Stimulated activated CD8-positive, alpha-beta memory T cell treated with anti-CD3 and anti-CD28 coated beads, Interleukin-2, amount 100 ng/mL, for 1 hour (primary cell): ENCODE measurements around the gene WDR20.

Experiments used
- DNase-seq, 2 donors: peaks; one replicate each; pipeline ENCODE4 v3.0.0-alpha.2; 2020; ENCODE audit warnings: low read depth in 2 of 2

WDR20 gene

DNA sequence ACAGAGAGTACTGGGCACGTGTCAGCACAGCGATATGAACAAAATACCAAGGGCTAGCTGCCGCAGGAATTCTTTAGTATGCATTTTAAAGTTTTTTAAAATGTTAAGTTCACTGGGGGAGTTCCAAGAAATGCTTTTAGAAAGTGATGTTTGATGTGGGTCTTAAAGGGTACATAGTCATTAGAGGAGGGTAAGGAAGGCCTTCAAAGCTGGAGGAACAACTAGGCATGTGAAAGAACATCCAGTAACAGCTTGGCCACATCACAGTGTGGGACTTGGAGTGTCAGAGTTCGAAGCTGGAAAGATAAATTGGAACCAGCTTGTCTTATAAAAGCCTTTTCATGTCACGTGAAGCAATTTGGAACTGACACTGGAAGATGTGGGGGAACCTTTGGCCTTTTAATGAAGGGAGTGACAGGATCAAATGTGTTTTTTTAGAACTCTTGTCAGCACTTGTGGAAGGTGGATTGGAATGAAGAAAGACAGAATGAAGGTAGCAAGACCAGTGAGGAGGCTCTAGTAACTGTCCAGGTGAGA, 57.7 kb downstream of the WDR20 start:
- no peak for DNase-seq

DNA sequence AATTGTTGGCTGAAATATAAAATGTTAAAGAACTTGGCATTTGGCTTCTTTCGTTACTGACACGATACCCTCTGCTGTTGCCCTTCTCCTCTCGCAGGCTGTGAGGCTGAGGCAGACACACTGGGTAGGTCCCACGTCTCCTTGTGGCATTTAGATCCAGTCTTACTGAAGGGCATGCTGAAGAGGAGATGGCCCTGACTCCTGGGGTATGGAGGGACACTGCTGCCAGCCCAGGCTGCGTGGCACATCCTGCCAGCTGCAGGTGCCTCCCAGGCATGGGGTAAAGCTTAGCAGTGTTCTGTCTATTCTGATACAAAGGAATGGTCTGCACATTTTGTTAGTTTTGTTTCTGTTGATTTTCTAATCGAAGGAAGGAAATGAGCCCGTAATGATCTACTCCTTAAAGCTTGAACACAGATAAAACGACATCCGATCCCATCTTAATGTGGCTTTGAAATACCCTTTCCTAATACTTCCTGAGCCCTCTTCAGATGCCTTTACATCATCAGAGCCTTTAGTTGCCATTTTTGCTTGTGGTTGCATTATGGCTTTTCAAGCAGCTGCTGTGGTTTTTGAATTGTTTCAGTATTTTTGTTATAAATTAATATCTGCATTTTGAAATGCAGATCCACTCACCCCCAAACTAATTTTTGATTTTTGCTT, 61.1 kb downstream of the WDR20 start:
- no peak for DNase-seq

DNA sequence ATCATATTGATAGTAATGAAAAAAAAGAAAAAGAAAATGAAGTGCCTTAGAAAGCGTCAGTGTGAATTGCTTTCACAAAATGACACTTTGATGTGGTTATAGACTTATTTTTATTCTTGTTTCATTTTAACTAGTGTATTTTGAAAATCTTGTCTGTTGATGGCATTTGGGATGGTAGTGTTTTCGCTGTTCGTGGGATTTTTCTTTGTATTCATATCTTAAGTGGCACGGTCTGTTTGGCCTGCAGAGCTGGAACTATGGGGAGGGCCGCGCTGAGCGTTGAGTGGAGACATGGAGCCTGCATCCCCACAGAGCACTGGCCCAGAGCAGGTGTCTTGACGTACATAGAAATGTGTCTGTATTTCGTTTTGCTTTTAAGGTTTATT, 61.6 kb downstream of the WDR20 start:
- no peak for DNase-seq

DNA sequence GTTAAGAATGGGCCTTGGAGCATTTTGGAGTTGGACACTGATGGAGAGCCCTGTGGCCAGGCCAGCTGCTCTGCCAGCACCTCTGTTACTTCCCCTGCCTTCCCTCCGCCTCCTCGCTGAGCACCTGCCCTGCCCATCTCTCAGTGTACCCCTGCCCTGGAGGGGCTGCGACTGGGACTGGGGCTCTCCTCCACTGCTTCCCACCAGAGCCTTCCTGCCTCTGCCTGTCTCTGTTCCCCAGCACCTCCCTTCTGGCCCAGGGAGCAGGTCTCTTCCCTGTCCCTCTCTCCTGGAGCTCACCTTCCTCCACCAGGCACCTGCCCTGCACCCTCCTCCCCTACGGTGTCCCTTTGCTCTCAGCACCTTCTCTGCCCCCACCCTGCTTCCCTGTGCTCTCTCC, 62.1 kb downstream of the WDR20 start:
- no peak for DNase-seq

DNA sequence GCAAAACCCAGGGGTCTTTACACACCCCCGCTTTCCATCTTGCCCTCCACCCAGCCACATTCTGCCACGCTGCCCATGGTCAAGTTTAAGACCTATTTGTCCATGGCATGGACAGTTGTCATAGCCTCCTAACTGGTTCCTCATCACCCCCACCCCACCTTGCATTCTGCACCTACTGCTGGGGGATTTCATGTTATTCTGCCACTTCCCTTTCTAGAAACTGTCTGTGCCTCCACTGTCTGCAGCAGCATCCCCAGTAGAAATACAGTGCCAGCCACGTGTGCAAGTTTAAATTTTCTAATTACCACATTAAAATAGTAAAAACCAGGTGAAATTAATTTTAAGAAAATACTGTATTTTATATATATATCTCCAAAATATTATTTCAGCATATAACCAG, 63.2 kb downstream of the WDR20 start:
- DNase-seq = no peak

DNA sequence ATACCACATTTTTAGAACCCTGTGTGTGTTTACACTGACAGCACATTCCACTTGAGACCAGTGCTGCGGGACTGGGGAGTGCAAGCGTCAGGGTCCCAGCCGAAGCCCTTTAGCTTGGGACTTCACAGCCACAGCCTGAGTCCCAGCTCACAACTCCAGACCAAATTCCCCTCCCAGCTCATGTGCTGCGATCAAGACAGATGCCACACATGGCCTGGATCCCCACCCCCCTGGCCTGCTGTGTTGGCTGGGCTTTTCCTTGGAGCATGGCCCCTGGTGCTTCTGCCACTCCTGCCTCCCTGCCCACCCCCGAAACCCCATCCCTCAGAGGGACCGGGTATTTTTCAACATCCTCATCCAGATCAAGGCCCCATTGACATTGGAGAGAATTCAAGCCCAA, 63.7 kb downstream of the WDR20 start:
- no peak for DNase-seq

DNA sequence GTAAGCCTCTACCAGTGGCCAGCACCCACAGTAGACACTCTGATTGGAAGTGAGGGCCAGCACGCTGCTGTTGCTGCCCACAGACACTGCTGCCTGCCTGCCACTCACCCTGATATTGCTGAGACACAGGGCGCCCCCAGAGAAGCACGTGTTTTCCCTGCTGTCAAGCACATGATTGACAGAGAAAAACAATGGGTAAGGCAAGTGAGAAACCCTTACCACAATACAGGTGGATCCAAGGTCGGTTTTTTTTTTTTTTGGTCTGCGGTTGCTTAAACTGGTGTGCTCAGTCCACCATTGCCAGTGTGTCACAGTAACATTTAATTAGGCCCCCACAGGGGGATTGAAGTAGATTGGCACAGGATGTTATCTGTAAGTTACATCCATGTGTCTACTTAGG, 65.9 kb downstream of the WDR20 start:
- DNase-seq = no peak

DNA sequence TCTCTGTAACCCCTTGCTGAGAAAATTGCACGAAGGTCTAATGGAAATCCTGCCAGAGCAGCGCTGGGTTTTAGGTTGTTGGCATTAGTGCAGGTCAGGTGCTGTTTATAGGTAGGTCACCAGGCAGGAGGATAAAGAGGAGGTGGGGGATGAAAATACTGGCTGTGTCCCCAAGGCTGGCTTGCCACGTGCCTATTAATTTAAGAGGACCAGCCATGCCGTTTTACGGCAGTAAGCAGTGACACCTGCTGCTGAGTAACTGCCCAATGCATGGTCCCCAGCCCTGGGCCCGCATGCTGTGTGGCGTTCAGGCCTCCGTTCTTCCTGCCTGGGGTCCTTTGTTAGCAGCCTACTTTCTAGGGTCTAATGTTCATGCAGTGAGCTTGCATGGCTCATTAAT, 67.2 kb downstream of the WDR20 start:
- DNase-seq = no peak

DNA sequence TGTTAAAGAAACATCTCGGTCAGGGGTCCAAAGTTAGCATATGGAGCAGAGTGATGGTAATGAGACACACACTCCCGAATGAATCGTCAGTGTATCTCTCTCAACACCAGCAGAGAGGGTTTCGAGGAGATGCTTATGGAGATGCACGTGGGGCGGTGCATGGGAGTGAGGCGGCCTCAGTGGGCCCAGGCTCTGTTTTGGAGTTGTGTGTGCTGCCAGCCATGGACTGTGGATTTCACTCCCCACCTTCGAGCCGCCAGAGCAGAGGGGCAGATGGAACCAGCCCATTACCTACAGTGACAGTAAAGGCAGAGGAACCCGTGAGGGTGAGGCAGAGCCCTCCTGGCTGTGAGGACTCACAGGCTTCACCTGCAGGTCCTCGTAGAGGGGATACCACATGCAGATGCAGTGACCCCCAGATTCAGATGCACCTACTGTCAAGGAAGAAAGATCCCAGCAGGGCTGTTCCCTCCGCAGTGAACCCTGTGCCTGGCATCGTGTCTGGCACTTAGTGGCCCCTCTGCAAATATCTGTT, 68.2 kb downstream of the WDR20 start:
- DNase-seq = no peak

DNA sequence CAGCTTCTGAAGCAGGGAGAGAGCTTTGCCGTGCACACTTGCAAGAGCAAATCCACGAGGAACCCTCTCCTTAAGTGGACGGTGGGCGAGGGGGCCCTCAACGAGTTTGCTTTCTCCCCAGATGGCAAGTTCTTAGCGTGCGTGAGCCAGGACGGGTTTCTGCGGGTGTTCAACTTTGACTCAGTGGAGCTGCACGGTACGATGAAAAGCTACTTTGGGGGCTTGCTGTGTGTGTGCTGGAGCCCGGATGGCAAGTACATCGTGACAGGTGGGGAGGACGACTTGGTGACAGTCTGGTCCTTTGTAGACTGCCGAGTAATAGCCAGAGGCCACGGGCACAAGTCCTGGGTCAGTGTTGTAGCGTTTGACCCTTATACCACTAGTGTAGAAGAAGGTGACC, 69.0 kb downstream of the WDR20 start:
- no peak for DNase-seq

DNA sequence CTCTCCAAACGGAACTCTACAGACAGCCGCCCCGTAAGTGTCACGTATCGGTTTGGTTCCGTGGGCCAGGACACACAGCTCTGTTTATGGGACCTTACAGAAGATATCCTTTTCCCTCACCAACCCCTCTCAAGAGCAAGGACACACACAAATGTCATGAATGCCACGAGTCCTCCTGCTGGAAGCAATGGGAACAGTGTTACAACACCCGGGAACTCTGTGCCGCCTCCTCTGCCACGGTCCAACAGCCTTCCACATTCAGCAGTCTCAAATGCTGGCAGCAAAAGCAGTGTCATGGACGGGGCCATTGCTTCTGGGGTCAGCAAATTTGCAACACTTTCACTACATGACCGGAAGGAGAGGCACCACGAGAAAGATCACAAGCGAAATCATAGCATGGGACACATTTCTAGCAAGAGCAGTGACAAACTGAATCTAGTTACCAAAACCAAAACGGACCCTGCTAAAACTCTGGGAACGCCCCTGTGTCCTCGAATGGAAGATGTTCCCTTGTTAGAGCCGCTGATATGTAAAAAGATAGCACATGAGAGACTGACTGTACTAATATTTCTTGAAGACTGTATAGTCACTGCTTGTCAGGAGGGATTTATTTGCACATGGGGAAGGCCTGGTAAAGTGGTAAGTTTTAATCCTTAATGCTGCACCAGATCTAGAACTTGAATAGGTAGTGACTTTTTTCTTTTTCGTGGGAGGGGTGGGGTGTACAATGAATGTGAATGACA, 69.7 kb downstream of the WDR20 start:
- DNase-seq = no peak

DNA sequence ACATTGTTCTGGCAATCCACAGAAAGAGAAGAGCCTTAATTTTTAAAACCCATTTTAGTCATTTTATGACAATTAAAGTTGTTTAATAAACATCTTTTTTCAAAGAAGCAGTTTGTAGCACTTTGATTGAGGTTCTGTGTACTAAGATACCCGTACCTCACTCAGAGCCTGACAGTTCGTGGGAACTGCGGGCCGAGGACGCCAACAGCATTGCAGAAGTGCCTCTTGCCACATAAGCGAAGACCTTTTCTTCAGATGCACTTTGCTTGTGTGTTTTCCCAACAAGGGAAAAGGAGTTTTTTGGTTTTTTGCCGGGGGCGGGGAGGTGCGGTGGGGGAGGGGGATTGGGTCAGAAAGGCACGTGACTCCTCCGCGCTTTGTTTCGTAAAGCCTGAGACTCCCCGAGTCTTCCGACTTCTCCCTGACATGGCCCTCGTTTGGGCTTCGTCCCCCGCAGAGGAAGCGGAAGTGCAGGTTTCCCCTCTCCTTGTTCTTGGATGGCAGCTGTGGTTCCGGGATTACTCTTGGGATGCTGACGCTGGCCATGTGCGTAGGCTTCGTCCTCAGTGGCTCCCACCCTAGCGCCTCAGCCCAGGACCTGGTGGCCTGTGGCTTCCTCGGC, 70.8 kb downstream of the WDR20 start:
- no peak for DNase-seq

DNA sequence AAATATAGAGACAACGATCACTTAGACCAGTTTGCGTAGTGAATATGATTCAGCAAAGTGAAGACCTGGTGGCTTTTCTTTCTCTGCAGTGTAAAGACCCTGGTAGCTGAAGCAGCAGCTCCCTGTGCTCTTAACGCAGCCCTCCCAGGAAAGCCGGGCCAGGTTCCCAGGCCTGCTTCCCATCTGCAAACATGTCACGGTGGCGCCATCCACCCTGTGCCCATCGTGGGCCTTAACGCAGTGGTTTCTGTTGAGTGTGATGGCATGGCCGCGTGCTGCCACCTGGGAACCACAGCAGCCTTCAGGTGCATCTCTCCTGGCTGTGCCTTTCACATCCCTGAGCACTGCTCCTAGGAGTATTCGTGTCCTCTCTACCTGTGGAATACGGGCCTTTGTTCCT, 71.5 kb downstream of the WDR20 start:
- DNase-seq = no peak

DNA sequence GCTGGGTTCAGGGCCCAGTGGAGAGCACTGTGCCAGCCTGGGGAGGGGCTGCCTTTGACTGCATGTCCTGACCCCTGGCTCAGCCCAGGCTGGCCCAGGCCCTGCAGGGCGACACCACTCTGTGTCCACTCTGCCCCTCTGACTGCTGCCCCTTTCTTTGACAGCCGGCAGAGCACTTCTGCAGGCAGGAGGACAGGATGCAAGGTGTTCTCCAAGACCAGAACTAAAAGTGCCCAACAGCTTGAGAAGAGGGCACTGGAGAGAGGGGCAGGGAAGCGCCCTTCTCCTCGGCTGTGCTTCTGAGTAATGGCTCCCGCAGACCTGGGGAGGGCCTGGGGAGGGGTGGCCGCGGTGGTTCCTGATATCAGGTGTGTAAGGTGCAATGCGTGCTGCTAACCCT, 72.7 kb downstream of the WDR20 start:
- DNase-seq = no peak

DNA sequence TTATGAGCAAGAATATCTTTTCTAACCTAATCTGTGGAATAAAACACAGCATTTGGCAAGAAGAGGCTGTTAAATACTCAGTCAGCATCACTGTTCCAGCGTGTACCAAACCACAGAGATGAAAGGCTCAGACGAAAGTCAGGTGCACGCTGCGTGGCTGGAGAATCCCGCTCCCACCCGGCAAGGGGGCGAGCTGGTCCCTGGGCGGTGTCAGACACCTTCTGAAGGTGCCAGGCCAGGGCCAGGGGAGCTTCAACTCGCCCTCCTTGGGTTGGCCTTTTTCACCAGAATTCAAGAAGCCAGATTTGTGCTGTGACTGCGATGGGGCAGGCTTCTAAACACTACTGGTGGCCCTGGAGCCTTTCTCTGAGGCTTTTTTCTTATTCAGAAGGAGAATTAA, 73.1 kb downstream of the WDR20 start:
- DNase-seq = no peak

DNA sequence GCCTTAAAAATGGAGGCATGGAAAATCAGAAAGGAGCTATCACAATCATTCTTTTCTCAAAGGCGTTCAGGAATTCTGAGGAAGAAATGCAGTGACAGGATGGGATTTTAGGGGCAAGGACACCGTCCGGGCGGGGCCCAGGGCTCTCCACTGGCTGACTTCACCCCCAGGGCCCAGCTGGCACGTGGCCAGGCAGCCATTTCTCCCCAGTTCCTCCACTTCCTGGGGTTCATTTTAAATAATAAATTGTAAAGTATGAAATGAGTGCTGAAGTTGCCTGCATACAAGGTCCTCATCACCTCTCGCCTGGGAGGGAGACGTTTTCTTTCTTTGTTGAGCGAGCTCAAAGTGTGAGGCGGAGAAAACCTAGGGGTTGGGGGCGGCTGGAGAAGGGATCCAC, 73.8 kb downstream of the WDR20 start:
- DNase-seq = no peak

DNA sequence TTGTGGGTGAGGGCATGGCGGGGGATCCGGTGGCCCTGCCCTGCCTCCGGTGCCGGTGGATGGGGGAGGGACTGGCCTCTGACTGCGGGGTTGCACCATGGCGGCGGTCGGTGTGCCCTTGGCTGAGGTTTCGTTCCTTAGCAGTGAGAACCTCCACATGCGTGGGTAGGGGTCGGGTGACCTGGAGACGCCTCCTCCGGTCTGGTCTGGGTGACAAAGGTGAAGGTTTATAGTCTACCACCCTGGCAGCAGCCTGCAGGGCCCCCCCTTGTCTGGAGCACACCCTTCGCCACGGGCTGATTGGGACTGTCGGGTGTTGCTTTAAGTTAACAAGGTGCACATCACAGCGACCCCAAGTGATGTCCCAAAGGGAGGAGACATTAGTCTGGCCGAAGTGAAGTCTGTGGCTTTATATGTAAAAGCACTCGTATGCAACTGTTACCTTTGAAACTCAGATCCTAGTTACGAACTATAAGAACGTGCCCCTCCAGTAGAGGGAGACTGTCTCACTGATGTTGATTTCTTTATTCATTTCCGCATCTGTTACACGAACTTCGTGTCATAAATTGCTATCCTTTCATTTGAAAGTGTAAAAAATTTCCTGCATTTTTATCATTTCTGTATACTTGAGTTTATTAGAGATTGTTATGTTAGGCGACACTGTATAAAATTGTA, 74.4 kb downstream of the WDR20 start:
- no peak for DNase-seq

DNA sequence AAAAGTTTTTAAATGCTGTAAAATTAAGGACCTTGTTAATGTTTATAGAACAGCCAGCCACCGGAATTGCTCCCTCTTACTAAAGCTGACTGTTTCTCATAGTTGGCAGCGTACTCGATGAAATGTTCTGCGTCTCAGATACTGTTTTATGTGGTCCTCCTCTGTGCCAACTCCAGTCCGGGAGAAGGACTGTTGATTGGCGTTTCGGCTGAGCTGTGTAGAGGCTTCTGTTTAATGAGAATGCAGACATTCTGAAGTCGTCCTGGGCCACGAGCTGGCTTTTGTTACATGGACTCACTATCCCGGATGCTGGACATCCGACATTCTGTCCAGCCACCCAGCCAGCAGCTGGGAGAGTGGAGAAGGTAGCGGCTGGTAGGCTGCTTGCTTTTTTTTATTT, 75.4 kb downstream of the WDR20 start:
- no peak for DNase-seq

DNA sequence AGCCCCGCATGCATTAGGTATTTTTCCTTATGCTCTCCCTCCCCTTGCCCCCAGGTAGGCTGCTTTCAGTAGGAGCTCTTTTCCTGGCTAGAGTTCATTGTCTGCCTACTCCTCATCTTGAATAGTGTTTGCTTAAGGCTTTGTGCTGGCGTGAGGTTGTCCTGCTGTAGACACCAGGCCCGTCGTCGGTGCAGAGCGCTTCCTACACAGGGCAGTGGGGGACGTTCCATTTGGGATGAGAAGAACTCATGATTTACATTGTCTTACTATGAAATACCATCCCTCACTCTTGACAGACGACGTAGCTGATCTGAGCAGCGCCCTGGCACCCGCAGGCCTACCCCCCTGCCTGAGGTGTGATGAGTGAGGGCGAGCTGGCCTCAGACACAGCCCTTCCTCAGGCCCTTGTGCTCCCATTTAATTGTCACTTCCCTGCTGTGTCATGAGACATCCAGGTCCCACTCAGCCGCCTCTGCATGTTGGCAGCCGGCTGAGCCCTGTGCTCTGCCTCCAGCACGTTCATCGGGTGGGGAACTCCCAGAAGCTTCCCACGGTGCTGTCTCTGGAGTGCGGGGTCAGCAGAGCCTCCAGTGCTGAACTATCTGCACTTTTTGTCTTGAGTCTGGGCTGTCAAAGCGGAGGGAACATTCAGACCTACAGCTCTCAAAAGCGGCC, 76.0 kb downstream of the WDR20 start:
- DNase-seq = no peak

DNA sequence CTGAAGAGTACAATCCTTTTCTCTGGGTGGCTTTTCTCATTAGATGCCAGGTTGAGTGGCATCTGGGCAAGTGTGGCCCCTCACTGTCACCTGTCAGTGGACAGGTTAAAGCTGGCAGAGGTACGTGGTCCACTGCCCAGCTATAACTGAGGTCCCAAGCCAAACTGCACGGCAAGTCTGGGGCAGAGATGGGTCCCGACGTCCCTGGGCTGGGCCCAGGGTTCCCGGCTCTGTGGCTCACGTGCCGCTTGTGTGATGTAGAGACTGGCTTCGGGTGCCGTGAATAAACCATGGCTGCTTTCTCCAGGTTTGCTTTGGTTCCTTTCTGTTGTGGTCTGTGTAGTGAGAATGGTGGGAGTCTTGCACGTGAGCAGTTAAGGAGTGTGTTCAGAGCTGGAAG, 77.7 kb downstream of the WDR20 start:
- DNase-seq = no peak

DNA sequence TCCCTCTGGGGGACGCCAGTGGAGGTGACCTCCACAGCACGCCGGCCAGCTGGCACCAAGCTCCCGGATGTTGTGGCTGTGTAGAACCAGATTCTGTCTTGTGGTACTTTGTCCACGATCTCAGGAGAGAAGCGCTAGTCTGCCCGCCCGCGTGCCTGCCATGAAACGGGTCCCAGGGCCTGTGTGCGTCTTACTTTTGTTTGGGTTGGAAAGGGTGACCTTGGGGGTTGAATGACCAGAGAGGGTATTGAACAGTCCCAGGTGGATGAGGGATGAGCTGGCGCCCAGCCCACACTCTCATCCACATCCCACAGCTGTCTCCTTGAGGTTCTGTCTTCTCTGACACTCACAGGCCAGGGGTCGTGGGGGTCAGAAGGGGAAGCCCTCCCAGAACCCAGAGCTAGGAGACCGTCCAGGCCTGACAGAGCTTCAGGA, 78.3 kb downstream of the WDR20 start:
- no peak for DNase-seq

DNA sequence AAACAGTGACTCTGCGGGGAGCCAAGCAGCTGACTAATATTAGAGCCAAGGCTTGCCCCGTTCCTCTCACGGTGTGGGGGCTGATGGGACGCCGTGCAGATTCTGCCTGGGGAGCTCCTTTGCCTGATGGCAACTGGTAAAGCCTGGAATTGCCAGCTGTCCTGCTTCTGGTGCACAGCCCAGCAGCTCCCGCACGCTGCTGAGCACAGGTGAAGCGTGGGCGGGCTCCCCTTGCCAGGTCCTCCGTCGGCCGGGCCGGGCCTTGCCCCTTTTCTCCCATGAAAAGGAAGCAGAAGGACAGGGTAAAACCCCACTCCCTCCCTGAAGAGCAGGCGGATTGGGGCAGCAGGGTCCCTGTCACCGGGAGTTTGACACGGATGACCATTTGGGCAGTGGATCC, 79.0 kb downstream of the WDR20 start:
- DNase-seq = no peak
